Activated naive CD4-positive, alpha-beta T cell treated with anti-CD3 and anti-CD28 coated beads for 36 hours (primary cell): Measurements from ENCODE around the gene MRAS. TPM values are rescaled to one million over a fixed set of nuclear protein-coding genes. Genes with fewer than 3 reads are reported as not detected.

Source experiments
- CTCF ChIA-PET: fragments of 350-600 bp; sonication (Branson Sonifier 250); formaldehyde crosslinking; loops from one replicate; lab custom pipeline; 2021; ENCODE audit warnings: antibody characterized with exemption; lab: Charles Lee
- DNase-seq: peaks from one replicate; pipeline ENCODE4 v3.0.0-alpha.2; 2020
- H3K27ac Mint-ChIP-seq: one replicate; pipeline ENCODE4 v1.8.0; 2021; ENCODE audit warnings: mild to moderate bottlenecking, mixed read lengths
- H3K27me3 Mint-ChIP-seq: one replicate; pipeline ENCODE4 v1.8.0; 2021; ENCODE audit warnings: low read depth, mixed read lengths
- H3K36me3 Mint-ChIP-seq: one replicate; pipeline ENCODE4 v1.8.0; 2021; ENCODE audit warnings: low read depth, mixed read lengths
- H3K4me1 Mint-ChIP-seq: one replicate; pipeline ENCODE4 v1.8.0; 2021; ENCODE audit warnings: low read depth, mixed read lengths
- H3K4me3 Mint-ChIP-seq: one replicate; pipeline ENCODE4 v1.8.0; 2021; ENCODE audit warnings: mild to moderate bottlenecking, moderate library complexity, mixed read lengths
- H3K9me3 Mint-ChIP-seq: one replicate; pipeline ENCODE4 v1.8.0; 2021; ENCODE audit warnings: mixed read lengths
- intact Hi-C: fragments of 100-400 bp; cut with micrococcal nuclease; formaldehyde crosslinking; loops from one replicate; pipeline ENCODE4 v1.15.1; 2023
- total RNA-seq, 2 experiments: library from RNA; stranded (reverse); gene quantifications; one replicate each; pipeline ENCODE4 v1.2.3, GENCODE V29; 2021

MRAS gene
- total RNA-seq, 2 experiments from 2014 or later: 0.52 to 0.62 TPM

DNA sequence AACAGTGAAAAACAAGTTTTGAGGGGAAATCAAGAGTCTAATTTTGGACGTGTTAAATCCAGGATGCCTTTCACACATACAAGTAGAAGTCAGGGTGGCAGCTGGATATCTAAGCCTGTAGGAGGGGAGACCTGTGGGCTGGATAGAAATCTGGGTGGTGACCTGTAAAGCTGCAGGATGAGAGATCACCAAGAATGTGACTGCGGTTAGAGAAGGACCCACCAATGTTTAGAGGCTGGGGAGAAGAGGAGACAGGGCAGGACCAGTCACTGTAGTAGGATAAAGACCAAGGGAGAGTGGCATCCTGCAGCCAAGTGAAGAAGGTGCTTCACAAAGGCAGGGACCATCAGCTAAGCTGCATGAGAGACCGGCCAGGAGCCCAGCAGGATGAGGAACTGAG, 36.2 kb downstream of the MRAS start:
- H3K4me3 Mint-ChIP-seq: no peak overlapping the region
- H3K36me3 Mint-ChIP-seq: no peaks in the 10 kb centered on the region
- intact Hi-C loops: no loop called here
- no peak for DNase-seq
- no peaks in the 10 kb centered on the region for H3K27me3 Mint-ChIP-seq
- H3K9me3 Mint-ChIP-seq: no peaks in the 10 kb centered on the region
- CTCF ChIA-PET: interaction anchor here (0.6 kb wide), 1 partner anchor 523 kb away, joined by 3 read pairs; no protein-coding TSS in a partner anchor
- H3K4me1 Mint-ChIP-seq: no peaks in the 10 kb centered on the region
- no peak overlapping the region for H3K27ac Mint-ChIP-seq

GRCh38 chr3:138384976-138385375, 36.6 kb downstream of the MRAS start:
- no peak overlapping the region for H3K4me3 Mint-ChIP-seq
- intact Hi-C loops: no loop called here
- no peak overlapping the region for H3K27ac Mint-ChIP-seq
- no peaks in the 10 kb centered on the region for H3K9me3 Mint-ChIP-seq
- no peaks in the 10 kb centered on the region for H3K27me3 Mint-ChIP-seq
- no peak for DNase-seq
- H3K36me3 Mint-ChIP-seq: no peaks in the 10 kb centered on the region
- H3K4me1 Mint-ChIP-seq: no peaks in the 10 kb centered on the region
- CTCF ChIA-PET: no interaction called here

GRCh38 chr3:138389144-138389601, 40.8 kb downstream of the MRAS start:
- Mint-ChIP-seq H3K36me3 (no peaks in the 10 kb centered on the region), H3K27me3 (no peaks in the 10 kb centered on the region), H3K27ac (no peak overlapping the region), H3K4me3 (no peak overlapping the region), H3K4me1 (no peaks in the 10 kb centered on the region), H3K9me3 (no peaks in the 10 kb centered on the region)
- DNase-seq: no peak
- CTCF ChIA-PET: interaction anchor here (0.6 to 0.7 kb wide), 2 partner anchors 150 to 365 kb away, joined by 3 read pairs; no protein-coding TSS in a partner anchor
- intact Hi-C loops: no loop called here

DNA sequence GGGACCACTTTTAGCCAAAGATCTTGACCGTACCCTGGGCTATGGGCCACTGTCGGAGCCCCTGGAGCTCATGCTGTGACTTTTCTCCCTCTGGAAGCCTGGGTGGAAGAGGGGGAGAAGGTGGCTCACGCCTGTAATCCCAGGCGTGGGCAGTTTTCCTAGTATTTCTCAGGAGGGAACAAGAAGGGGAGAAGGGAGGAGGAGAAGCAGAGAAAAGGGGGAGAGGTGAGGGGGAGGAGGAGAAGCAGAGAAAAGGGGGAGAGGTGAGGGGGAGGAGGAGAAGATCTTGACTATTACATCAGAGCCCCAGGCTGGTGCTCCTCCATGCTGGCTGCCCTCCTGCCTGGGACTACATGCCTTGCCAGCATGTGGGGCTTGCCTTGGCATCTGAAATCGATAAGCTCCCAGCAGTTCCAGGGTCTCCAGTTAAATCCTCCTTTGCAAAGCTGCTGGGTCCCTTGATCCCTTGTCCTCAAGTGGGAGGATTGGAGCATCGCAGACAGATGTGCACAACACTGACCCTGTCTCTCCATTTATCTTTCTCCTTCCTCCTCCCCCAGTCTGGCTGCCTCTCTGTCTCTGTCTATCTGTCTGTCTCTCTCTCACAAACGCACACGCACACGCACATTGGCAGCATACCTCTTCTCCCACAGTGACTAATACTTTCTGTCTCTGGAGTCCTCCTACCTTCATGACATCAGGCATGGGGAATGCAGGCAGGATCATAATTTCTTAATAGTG, 41.6 kb downstream of the MRAS start:
- Mint-ChIP-seq H3K27ac (no peak overlapping the region), H3K27me3 (no peaks in the 10 kb centered on the region), H3K4me3 (no peak overlapping the region), H3K4me1 (no peaks in the 10 kb centered on the region), H3K36me3 (no peaks in the 10 kb centered on the region), H3K9me3 (no peaks in the 10 kb centered on the region)
- no peak for DNase-seq
- intact Hi-C loops: no loop called here
- CTCF ChIA-PET: interaction anchor here (0.6 to 1.6 kb wide), 2 partner anchors 11 to 364 kb away, joined by 3 to 6 read pairs; no protein-coding TSS in a partner anchor

DNA sequence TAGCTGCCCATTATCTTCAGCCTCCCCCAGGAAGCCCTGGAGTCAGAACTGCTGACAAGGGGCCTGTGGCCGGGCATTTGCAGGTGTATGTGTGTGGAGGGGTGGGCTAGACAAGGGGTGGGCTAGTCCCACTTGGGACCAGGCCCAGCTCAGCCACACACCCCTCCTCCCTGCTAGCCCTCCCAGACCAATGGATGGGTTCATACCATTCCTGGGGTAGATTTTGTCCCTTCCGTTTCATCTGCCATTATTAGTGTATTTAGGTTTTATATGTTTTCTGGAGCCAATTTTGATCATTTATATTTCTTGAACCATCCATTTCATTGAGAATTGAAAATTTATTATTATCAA, 42.2 kb downstream of the MRAS start:
- H3K4me3 Mint-ChIP-seq: no peak overlapping the region
- H3K27ac Mint-ChIP-seq: no peak overlapping the region
- intact Hi-C loops: no loop called here
- no peaks in the 10 kb centered on the region for H3K27me3 Mint-ChIP-seq
- H3K36me3 Mint-ChIP-seq: no peaks in the 10 kb centered on the region
- no peaks in the 10 kb centered on the region for H3K4me1 Mint-ChIP-seq
- CTCF ChIA-PET: interaction anchor here (1.6 kb wide), 1 partner anchor 10 kb away, joined by 6 read pairs; no protein-coding TSS in a partner anchor
- no peaks in the 10 kb centered on the region for H3K9me3 Mint-ChIP-seq
- DNase-seq: no peak

DNA sequence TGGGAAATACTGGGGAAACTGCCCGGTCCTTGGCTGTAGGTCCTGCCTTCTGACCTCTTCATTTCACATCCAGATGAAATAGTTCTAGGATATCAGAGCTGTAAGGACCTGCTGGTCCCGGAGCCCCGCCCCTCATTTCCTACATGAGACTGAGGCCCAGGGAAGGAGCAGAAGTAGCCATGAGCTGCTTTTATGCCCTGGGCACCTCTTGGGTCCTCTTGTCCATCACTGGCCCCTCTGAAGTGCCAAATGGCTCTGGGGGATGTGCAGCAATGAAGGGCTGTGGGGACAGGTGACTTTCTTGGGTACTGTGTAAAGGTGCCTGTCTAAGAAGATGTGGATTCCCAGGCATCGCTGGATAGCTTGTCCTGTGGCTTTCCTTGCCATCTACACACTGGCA, 45.8 kb downstream of the MRAS start:
- no peak for DNase-seq
- Mint-ChIP-seq H3K4me3 (no peak overlapping the region), H3K9me3 (no peaks in the 10 kb centered on the region), H3K36me3 (no peaks in the 10 kb centered on the region), H3K27me3 (peaks cover 3% of the 10 kb centered on the region), H3K27ac (no peak overlapping the region), H3K4me1 (no peaks in the 10 kb centered on the region)
- CTCF ChIA-PET: no interaction called here
- intact Hi-C loops: no loop called here

- Mint-ChIP-seq H3K27ac (no peak overlapping the region), H3K4me3 (no peak overlapping the region), H3K36me3 (no peaks in the 10 kb centered on the region), H3K4me1 (no peaks in the 10 kb centered on the region), H3K27me3 (peaks cover 3% of the 10 kb centered on the region), H3K9me3 (no peaks in the 10 kb centered on the region)
- DNase-seq: no peak
- intact Hi-C loops: no loop called here
- CTCF ChIA-PET: no interaction called here
These were observed 46.3 kb downstream of the MRAS start for GRCh38 chr3:138394686-138395085.

DNA sequence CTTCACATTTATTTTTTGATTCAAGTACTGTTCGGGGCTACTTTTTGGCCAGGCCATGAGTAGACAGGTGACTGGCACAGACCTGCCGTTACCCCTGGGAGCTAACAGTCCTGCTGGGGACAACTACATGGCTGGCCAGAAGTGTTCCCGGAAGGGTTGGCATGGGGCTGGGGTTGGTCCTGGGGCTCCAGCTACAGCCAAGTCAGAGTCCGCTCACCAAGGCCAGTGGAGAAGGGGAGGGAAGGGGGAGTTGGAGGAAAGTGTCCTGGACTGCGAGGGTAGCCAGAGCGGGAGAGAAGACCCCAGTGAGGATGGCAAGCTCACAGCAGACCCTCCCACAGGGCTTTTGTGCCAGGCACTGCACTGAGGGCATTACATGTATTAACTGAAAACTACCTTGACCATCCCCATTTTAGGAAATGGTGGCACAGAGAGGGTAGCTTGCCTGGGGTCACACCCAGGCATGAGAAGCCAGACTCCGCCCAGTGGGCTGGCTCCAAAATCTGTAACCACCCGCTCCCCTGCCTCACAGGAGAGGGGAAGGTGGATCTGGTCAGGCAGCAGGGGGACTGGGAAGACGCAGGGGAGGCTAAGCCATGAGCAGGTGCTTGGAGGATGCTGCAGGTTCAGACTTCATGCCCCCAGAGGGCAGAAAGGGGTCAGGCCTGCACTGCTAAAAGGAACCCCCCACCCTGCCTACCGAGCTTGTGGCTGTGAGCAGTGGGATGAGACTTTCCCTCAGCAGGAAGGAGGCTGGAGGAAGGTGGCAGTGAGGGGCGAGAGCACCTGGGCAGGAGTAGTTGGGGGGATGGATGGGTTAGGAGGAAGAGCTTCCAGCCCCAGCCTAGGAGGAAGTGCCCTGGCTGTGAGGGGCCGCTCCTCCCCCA, 47.7 kb downstream of the MRAS start:
- Mint-ChIP-seq H3K4me3 (no peak overlapping the region), H3K4me1 (no peaks in the 10 kb centered on the region), H3K27me3 (peaks cover 3% of the 10 kb centered on the region), H3K27ac (no peak overlapping the region), H3K9me3 (no peaks in the 10 kb centered on the region), H3K36me3 (no peaks in the 10 kb centered on the region)
- intact Hi-C loops: no loop called here
- CTCF ChIA-PET: interaction anchor here (0.6 to 3.0 kb wide), 2 partner anchors 19 to 22 kb away, joined by 3 to 9 read pairs; no protein-coding TSS in a partner anchor
- no peak for DNase-seq

DNA sequence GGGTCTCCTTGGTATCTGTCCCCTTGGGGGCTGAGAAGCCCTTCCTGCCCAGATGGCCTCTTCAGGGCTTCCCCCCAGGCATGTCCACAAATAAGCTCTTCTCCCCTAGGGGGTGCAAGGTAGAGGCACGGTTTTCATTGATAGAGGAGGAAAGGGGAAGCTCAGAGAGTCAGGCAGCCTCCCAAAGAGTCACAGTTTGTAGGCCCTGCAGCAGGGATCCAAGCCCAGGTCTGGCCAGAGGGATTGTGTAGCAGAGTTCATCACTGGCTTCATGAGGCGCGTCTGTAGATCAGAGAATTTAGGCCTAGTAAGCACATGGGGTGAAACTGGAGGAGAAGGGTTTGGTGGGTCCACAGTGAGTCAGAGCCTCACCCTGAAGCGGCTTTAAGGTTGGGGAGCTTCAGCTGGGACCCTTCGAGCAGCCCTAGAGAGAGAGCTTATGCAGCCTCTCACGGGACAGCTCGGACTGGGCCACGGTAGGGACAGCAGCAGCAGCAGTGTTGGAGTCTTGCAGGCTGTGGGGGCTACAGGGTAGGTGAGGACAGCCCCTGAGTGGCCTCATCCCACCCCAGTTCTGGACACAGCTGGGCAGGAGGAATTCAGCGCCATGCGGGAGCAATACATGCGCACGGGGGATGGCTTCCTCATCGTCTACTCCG, 48.5 kb downstream of the MRAS start:
- Mint-ChIP-seq H3K27ac (no peak overlapping the region), H3K4me3 (no peak overlapping the region), H3K9me3 (no peaks in the 10 kb centered on the region), H3K36me3 (no peaks in the 10 kb centered on the region), H3K4me1 (no peaks in the 10 kb centered on the region), H3K27me3 (peaks cover 3% of the 10 kb centered on the region)
- intact Hi-C loops: no loop called here
- no peak for DNase-seq
- CTCF ChIA-PET: interaction anchor here (0.6 to 3.0 kb wide), 2 partner anchors 18 to 21 kb away, joined by 3 to 9 read pairs; no protein-coding TSS in a partner anchor

DNA sequence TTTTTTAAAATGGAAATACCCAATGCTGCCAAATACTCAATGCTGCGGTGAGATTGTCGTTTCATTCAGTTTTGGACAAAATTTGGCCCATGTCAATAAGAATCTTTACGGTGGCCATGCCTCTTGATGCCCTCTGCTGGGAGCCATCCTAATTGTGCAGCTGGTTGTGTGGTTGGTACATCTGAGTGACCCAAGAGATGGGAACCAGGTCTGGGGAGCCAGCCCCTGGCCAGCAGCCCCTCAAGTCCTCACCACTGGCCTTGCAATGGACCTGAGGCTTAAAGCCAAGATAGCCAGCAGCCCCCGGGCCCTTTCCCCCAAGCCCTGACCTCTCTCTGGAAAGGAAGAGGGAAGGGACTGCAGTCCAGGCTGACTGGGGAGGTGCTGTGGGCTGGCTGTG, 49.6 kb downstream of the MRAS start:
- Mint-ChIP-seq H3K4me1 (no peaks in the 10 kb centered on the region), H3K4me3 (no peak overlapping the region), H3K36me3 (no peaks in the 10 kb centered on the region), H3K27me3 (peaks cover 3% of the 10 kb centered on the region), H3K27ac (no peak overlapping the region), H3K9me3 (no peaks in the 10 kb centered on the region)
- intact Hi-C loops: loop anchor here (1.0 to 2.0 kb wide), 2 partner anchors 67 to 218 kb away; no protein-coding TSS in a partner anchor
- DNase-seq: peak; percentile 9
- CTCF ChIA-PET: interaction anchor here (1.0 to 3.0 kb wide), 2 partner anchors 20 to 217 kb away, joined by 5 to 9 read pairs; no protein-coding TSS in a partner anchor

- H3K36me3 Mint-ChIP-seq: no peaks in the 10 kb centered on the region
- H3K4me3 Mint-ChIP-seq: no peak overlapping the region
- no peak overlapping the region for H3K27ac Mint-ChIP-seq
- CTCF ChIA-PET: interaction anchor here (0.5 to 3.0 kb wide), 4 partner anchors 19 to 1022 kb away, joined by 3 to 9 read pairs (median 4); no protein-coding TSS in a partner anchor
- intact Hi-C loops: loop anchor here (1.0 to 2.0 kb wide), 2 partner anchors 68 to 219 kb away; no protein-coding TSS in a partner anchor
- H3K27me3 Mint-ChIP-seq: peaks cover 3% of the 10 kb centered on the region
- no peaks in the 10 kb centered on the region for H3K9me3 Mint-ChIP-seq
- H3K4me1 Mint-ChIP-seq: no peaks in the 10 kb centered on the region
- no peak for DNase-seq
These were observed 50.6 kb downstream of the MRAS start for GRCh38 chr3:138398791-138399575.
